ENCODE data around the gene ZNF607.
"Not testable (repeated sequence)": the region's sequence is repeated elsewhere in the genome, so short reads cannot be mapped to it uniquely, and the experiment has no call there.

ZNF607 gene

GRCh38 chr19:37719111-37719926 is at the start of gene ZNF607:
ZNF607 (minus strand) TSS chr19:37719761; CDS start chr19:37711618, 8,143 bp downstream.
- peak; percentile 81 for DNase-seq

- DNase-seq: no peak
These were observed 43.9 kb upstream of the ZNF607 start for GRCh38 chr19:37763488-37763887.

DNA sequence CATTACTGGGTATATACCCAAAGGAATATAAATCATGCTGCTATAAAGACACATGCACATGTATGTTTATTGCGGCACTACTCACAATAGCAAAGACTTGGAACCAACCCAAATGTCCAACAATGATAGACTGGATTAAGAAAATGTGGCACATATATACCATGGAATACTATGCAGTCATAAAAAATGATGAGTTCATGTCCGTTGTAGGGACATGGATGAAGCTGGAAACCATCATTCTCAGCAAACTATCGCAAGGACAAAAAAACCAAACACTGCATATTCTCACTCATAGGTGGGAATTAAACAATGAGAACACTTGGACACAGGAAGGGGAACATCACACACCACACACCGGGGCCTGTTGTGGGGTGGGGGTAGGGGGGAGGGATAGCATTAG is 38.1 kb upstream of the ZNF607 start:
- DNase-seq: not testable (repeated sequence)

GRCh38 chr19:37738371-37738770 is 18.8 kb upstream of the ZNF607 start:
- no peak for DNase-seq

DNA sequence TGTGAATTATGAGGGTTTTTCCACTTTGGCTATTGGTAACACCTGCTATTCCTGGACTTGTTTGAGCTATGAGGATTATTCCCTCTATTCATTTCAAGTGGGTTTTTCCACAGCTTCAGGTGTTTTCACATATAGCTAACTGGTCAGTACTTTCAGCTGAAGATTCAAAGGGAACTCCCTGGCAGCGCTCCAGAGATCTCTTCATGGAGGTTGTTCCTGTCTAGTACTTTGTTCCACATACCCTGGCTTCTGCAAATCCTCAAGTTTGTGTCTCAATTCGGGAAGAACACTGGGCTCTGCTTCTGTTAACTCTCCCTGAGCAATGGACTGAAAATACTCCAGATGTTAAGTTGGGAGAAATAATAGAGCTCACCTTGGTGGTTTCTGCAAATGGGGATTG is 5.6 kb upstream of the ZNF607 start:
- DNase-seq: no peak

DNA sequence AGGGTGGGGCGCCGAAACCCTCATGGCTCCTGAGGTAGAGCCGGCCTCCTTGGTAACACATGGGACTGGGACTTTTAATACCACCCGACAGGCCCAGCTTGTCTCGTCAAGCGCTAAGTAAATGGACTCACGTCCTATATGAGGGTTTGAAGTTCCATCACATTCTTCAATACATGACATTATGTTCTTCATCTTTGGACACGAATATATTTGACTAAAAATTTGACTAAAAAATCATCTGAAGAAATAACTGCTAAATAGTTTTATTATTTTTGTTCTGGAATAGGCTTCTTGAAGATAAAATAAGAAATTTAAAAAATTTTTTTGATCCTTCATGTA is 335 bp upstream of the ZNF607 start:
- DNase-seq: no peak

DNA sequence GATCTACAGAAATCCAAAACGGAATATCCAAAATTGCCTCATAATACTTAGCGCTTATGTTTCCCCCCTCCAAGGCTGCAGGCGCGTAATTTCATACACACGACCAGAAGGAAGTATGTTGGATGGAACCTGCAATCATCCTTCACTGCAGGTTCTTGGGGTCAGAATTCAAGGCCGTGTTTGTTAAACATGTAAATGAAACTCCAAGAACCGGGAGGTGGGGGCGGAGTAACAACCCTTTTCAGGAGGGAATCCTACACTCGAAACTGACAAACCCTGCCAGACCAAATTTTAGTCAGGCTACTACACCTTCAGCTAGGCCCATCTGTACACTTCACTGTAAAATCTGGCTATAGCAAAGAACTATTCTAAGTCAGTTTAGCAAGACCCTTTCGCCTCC is 1.3 kb downstream of the ZNF607 start:
- no peak for DNase-seq

DNA sequence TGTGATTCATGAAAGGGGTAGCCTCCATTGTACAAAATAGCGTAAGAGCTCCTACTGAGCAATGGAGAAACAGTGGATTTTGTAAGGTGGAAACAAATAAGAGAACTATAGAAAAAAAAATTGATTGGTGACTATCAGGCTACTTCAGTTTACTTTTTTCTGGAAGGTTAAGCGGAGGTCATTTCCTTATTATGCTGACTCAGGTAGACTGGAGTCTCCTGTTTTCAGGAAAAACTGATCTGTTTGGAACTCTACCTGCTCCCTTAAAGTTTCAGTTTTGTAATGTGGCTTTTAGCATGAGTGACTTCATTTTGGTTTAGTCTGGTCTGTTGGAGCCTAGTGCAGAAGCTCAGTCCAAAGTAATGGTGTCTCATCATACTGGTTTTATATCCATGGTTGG is 3.4 kb downstream of the ZNF607 start:
- no peak for DNase-seq

DNA sequence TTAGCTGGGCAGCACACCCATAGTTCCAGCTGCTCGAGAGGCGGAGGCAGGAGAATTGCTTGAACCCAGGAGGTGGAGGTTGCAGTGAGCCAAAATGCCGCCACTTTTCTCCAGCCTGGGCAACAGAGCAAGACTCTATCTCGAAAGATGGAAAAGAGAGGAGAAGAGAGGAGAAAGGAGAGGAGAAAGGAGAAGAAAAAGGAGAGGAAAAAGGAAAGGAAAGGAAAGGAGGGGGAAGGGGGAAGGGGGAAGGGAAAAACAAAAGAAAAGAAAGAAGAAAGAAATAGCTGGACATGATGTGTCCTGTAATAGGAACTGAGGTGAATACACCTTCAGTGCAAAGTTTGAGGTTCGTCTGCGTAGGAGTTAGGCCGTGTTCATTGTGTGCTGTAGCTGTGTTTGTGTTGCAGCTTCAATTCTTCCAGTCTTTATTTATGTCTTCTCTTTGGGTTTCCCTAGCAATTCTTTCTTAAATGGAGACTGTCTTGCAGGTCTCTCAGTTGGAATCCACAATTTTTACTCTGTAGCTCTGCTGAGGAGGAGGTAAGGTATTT is 13.4 kb downstream of the ZNF607 start:
- no peak for DNase-seq

GRCh38 chr19:37699057-37699456 is 20.5 kb downstream of the ZNF607 start:
- no peak for DNase-seq

- no peak for DNase-seq
These were observed 21.3 kb downstream of the ZNF607 start for GRCh38 chr19:37698216-37698615.

DNA sequence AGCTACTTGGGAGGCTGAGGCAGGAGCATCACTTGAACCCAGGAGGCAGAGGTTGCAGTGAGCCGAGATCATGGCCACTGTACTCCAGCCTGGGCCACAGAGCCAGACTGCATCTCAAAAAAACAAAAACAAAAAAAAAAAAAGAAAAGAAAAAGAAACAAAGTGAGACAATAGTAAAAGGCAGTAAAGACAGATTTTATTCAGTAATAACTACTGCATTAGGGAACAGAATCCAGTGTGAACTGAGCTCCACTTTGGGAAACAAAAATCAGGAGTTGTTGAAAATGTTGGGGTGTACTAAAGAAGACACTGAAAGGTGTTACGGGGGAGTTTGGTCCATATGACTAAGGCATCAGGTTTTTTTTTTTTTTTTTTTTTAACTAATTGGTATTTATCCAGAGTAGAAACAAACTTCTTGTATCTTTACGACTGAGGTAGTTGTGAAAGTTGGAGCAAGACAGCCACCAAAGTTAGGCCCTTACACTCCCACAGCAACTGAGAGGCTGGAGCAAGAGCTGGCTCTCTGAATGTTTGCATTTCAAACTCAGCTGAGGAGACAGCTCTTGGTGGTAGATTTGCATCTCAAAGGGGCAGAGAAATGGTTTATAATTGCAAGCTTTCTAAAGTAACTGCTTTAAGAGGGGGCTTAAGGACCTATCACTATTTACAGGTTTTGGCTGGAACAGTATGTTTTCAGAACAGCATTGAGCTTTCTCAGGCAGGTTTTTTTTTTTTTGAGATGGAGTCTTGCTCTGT is 24.2 kb downstream of the ZNF607 start:
- DNase-seq: no peak

GRCh38 chr19:37692956-37693620 is 26.5 kb downstream of the ZNF607 start:
- DNase-seq: no peak

DNA sequence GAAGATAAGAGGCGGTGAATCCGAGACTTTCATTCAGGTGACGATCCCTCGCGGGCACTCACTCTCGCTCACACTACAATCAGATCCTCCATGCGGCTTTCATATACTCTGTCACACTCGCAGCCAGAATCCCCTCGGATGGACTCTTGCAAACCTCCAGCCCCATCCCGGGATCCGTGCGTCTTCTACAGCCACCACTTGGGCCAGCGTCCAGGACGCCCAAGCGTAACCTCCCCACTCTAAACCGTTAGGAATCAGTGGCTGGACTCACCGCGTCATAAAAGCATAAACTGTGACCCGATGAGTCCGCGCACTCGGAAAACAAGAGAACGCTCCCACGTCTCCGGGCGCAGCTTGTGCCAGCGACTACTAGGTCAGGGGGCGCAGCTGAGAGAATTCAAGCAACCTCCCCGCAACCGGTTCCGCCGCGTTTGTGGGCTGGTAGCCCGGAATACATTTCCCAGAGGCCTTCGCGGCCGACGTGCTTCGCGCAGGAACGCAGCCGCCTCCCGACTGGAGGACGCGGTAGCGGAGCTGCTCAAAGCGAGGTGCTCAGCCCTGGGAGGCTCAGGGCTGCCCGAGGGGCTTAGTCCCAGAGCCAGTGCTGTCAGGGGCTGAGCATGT is 27.6 kb downstream of the ZNF607 start:
- peak; percentile 80 for DNase-seq

- no peak for DNase-seq
These were observed 36.0 kb downstream of the ZNF607 start for GRCh38 chr19:37683520-37683919.

GRCh38 chr19:37669450-37669914 is 50.1 kb downstream of the ZNF607 start:
- no peak for DNase-seq

DNA sequence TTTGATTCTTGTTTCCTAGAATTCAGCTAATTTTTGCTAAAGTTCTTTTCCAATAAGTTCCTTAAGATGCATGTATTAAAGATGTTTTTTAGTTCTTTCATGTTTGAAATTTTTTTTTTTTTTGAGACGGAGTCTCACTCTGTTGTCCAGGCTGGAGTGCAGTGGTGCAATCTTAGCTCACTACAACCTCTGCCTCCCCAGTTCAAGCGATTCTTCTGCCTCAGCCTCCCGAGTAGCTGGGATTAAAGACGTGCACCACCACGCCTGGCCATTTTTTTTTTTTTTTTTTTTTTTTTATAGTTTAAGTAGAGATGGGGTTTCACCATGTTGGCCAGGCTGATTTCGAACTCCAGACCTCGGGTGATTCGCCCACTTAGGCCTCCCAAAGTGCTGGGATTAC is 62.4 kb downstream of the ZNF607 start:
- DNase-seq: not testable (repeated sequence)

- DNase-seq: peak; percentile 86
These were observed 63.7 kb downstream of the ZNF607 start for GRCh38 chr19:37655689-37656371.

- DNase-seq: peak; percentile 85
These were observed 64.3 kb downstream of the ZNF607 start, which contains the start of gene ZFP30 for GRCh38 chr19:37655301-37655688. ZFP30 (minus strand) TSS chr19:37655465; CDS start chr19:37647822, 7,643 bp downstream.

DNA sequence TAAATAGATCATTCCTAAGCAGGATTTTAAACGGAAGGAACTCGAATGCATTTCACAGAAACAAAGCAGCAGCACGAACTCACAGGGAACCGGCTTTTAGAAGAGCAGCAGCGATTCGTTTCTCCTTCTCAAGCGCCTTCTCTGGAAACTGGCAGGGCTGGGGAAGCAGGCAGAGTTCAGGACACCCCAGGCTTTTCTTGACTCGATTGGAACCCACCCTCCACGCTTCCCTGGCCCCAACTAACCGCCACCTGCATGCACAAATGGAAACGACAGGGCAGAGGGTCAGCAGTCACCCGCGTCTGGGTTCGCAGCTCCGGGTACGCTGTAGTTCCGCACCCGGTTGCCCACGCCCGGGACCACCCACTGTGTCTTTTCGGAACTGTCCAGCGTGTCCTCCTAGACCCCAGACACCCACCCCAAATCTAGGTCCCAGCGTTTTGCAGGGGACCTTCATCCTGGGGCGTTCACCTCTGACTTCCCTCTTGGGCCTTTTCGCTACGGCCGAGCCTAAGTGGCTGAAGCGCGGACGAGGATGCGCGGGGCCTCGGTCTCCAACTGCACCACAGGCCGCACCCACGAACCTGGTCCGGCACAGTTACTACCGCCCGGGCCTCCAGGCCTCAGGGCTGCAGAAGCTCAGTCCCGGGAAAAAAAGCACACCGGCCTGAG is 64.8 kb downstream of the ZNF607 start:
- DNase-seq: peak; percentile 26

DNA sequence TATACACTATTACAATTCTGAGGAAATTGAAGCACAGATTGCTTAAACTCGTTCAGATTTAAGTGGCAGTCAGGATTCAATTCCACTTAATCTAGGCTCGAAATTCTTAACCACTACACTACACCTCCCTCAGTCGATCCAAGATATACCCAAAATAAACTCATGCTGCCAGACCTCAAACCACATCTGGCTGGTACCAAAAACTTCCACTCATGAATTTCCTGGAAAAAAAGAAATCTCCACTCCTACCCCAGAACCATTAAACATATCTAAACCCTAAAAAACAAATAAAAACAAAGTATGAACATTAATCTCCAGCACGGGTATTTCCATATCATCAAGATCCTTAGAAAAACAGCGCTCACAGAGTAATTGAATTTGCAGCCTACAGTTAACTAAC is 65.4 kb downstream of the ZNF607 start:
- DNase-seq: no peak

Data from activated naive CD4-positive, alpha-beta T cell treated with Interleukin-2 at 50 U/mL for 16 hours (primary cell).